Measurements from ENCODE around the gene CPN1.

The CPN1 gene

GRCh38 chr10:99996671-99997648 lies 84.7 kb downstream of the CPN1 start:
- no peak for DNase-seq (ENCODE audit: low spot score)

GRCh38 chr10:99995713-99996112 lies 86.0 kb downstream of the CPN1 start:
- no peak for DNase-seq (ENCODE audit: low spot score)

- no peak for DNase-seq (ENCODE audit: low spot score)
Measured at GRCh38 chr10:99995269-99995668, 86.4 kb downstream of the CPN1 start.

GRCh38 chr10:99994801-99995200 lies 86.9 kb downstream of the CPN1 start:
- no peak for DNase-seq (ENCODE audit: low spot score)

- peak; percentile 86 for DNase-seq (ENCODE audit: low spot score)
Measured at GRCh38 chr10:99993701-99994689, 87.7 kb downstream of the CPN1 start.
